Muscle layer of colon (tissue), 2 donors: ENCODE results near the gene EIF4EBP3.
A peak's percentile ranks its signal among the peaks of the same experiment; 100 is the strongest.

Source experiments
- H3K27ac ChIP-seq: one replicate; pipeline ENCODE4 v1.7.0; 2013; ENCODE audit warnings: low read depth, mild to moderate bottlenecking, low read length, moderate library complexity
- H3K27me3 ChIP-seq, 2 donors: one replicate each; pipeline ENCODE4 v1.7.0; 2013; ENCODE audit warnings: low read length in 2 of 2, mild to moderate bottlenecking in 2 of 2; ENCODE audit not compliant: insufficient read depth in 2 of 2, control insufficient read depth in 1 of 2
- H3K36me3 ChIP-seq: one replicate; pipeline ENCODE4 v1.7.0; 2013; ENCODE audit warnings: mild to moderate bottlenecking, low read length; ENCODE audit not compliant: insufficient read depth
- H3K4me1 ChIP-seq: one replicate; pipeline ENCODE4 v1.7.0; 2013; ENCODE audit warnings: mild to moderate bottlenecking, low read length; ENCODE audit not compliant: insufficient read depth
- H3K4me3 ChIP-seq, 2 donors: one replicate each; pipeline ENCODE4 v1.7.0; 2013; ENCODE audit warnings: low read length in 2 of 2, low read depth in 1 of 2, mild to moderate bottlenecking in 1 of 2, moderate library complexity in 1 of 2
- H3K9ac ChIP-seq: one replicate; pipeline ENCODE4 v1.7.0; 2013; ENCODE audit warnings: low read length
- H3K9me3 ChIP-seq: one replicate; pipeline ENCODE4 v1.7.0; 2013; ENCODE audit warnings: mild to moderate bottlenecking, low read length
- donor health status: abdominal sarcoma.
- donor health status: Adenocarcinoma of cecum.

The EIF4EBP3 gene

DNA sequence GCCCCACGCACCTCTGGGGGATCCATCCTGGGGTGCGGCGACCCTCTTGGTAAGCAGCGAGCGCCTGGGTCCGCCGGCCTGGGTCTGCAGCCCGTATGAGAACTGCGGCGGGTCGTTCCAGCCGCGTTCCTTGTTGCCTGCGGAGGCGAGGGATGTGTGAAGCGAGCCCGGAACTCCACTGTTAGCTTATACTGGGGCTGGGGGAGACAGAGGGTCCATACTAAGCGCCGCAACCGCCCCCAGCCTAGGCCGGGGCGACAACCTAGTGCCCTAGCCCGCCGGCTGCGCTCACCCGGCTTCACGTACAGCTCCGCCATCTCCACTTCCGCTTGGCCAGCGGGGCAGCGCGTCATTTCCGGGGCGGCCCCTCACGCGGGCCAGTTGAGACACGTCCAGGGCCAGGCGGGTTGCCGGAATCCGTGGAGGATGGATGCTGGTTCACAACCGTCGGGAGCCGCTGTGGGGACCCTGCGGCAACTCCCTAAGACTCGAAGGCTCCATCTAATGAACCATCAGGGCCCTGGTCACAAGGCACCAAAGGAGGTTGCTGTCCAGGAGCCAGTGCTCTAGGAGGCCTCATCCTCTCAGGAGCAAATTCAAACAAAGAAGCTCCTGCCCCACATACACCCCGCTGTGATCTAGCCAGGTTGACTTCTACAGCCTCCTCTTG, 9.8 kb downstream of the EIF4EBP3 start, which contains the start of gene SRA1:
SRA1 (minus strand) TSS at position 338 of the 670 bp plus-strand sequence; CDS start at position 317, 21 bp downstream.
- Histone ChIP-seq H3K9me3 (no peaks in the 10 kb centered on the region), H3K4me1 (peaks cover 20% of the 10 kb centered on the region), H3K27me3 (no peaks in the 10 kb centered on the region), H3K9ac (peak within 1 kb of the TSS; percentile 73), H3K27ac (peak within 1 kb of the TSS; percentile 94), H3K36me3 (peaks cover 20% of the 10 kb centered on the region), H3K4me3 (peak within 1 kb of the TSS; percentile 76 to 98)

DNA sequence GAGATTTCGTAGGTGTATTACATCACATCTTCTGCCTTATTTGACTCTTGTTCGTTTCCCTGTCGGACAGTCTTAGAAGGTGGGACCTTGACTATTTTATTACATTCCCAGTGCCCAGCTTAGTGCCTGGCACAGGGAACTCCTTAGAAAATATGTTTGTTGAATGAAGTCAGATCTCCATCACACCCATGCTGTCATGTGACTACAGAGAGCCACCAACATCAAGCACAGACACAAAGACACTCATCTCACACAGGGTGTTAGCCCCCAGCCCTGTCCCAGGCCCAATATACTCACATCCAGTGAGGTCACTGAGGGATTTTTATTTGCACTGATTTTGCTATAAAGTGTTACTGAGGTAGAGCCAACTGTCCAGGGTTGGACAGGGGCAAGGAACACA, 10.5 kb downstream of the EIF4EBP3 start:
- peak overlapping the region; percentile 94 for H3K27ac ChIP-seq
- no peaks in the 10 kb centered on the region for H3K27me3 ChIP-seq
- H3K9me3 ChIP-seq = no peaks in the 10 kb centered on the region
- H3K36me3 ChIP-seq = peaks cover 20% of the 10 kb centered on the region
- peak overlapping the region; percentile 76 to 98 for H3K4me3 ChIP-seq
- peaks cover 26% of the 10 kb centered on the region for H3K4me1 ChIP-seq
- H3K9ac ChIP-seq = peak overlapping the region; percentile 23

GRCh38 chr5:140558542-140558941, 11.1 kb downstream of the EIF4EBP3 start:
- H3K9me3 ChIP-seq = no peaks in the 10 kb centered on the region
- H3K9ac ChIP-seq = no peak overlapping the region
- H3K36me3 ChIP-seq = peaks cover 20% of the 10 kb centered on the region
- no peaks in the 10 kb centered on the region for H3K27me3 ChIP-seq
- H3K4me1 ChIP-seq = peaks cover 32% of the 10 kb centered on the region
- H3K27ac ChIP-seq = no peak overlapping the region
- no peak overlapping the region for H3K4me3 ChIP-seq

GRCh38 chr5:140560227-140560626, 12.8 kb downstream of the EIF4EBP3 start:
- Histone ChIP-seq H3K27me3 (no peaks in the 10 kb centered on the region), H3K36me3 (peaks cover 20% of the 10 kb centered on the region), H3K9me3 (no peaks in the 10 kb centered on the region), H3K4me3 (no peak overlapping the region), H3K4me1 (peaks cover 40% of the 10 kb centered on the region), H3K9ac (no peak overlapping the region), H3K27ac (no peak overlapping the region)

- Histone ChIP-seq H3K4me3 (no peak overlapping the region), H3K4me1 (peaks cover 42% of the 10 kb centered on the region), H3K27me3 (no peaks in the 10 kb centered on the region), H3K27ac (no peak overlapping the region), H3K9me3 (no peaks in the 10 kb centered on the region), H3K36me3 (peaks cover 31% of the 10 kb centered on the region), H3K9ac (no peak overlapping the region)
These were observed 14.5 kb downstream of the EIF4EBP3 start for GRCh38 chr5:140561753-140562523.

- H3K4me3 ChIP-seq = peak overlapping the region; percentile 53 to 94
- H3K36me3 ChIP-seq = peaks cover 48% of the 10 kb centered on the region
- peak overlapping the region; percentile 90 for H3K27ac ChIP-seq
- H3K9ac ChIP-seq = peak overlapping the region; percentile 92
- H3K4me1 ChIP-seq = peaks cover 45% of the 10 kb centered on the region
- H3K9me3 ChIP-seq = no peaks in the 10 kb centered on the region
- H3K27me3 ChIP-seq = no peaks in the 10 kb centered on the region
These were observed 16.1 kb downstream of the EIF4EBP3 start for GRCh38 chr5:140563596-140563995.

GRCh38 chr5:140564196-140565023, 16.9 kb downstream of the EIF4EBP3 start, which contains the start of the genes APBB3 and SLC35A4:
TSS of gene APBB3 (minus strand) at chr5:140564598. CDS start at chr5:140564245, 353 bp downstream.
TSS of gene SLC35A4 (plus strand) at chr5:140564828. CDS start at chr5:140567170, 2,342 bp downstream.
- Histone ChIP-seq H3K27me3 (no peaks in the 10 kb centered on the region), H3K36me3 (peaks cover 44% of the 10 kb centered on the region), H3K4me3 (peak within 1 kb of the TSS; percentile 53 to 94), H3K4me1 (peaks cover 45% of the 10 kb centered on the region), H3K9me3 (no peaks in the 10 kb centered on the region), H3K9ac (peak within 1 kb of the TSS; percentile 92), H3K27ac (peak within 1 kb of the TSS; percentile 90)

DNA sequence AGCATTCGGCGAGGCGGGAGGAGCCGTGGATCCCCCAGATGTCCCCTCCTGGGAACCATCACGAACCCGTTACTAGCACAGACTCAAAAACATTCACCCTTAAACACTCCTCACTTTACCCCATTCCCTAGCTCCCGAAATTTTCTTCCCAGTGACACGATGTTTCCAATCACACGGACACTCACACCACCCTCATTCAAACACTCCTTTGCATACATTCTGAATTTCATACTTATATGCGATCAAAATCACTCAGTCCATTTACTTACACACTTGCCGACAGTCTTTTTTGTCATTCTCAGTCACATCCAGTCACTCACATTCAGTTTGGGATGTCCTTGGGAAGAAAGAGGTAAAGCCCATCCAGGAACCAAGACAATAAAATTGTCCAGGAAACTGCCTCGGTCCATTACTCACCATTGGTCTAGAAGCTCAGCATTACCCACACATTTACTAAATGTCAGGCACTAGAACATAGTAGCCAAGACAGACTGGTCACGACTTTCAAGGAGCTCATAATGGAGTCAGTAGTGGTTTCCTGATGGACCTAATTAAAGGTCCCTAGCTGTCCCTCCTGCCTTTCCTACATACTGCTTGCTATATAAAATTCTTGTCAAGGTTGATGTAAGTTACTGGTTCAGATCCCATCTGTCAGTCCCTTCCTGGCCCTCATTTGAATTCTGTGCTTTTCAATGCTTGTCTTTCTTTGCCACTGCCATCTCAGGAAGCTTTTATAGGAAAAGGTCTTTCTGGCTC, 17.7 kb downstream of the EIF4EBP3 start:
- H3K4me1 ChIP-seq = peaks cover 45% of the 10 kb centered on the region

DNA sequence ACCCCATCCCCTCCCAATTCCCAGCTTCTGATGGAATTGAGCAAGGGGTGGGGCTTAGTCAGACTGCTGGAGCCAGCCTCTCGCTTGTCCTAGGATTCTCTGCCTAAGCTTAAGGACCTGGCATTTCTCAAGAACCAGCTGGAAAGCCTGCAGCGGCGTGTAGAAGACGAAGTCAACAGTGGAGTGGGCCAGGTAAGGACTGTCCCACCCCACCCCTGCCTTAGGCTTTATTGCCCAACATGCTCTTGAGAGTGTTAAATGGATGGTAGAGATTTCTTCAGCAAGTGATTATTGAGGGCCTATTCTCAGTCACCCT, 18.3 kb downstream of the EIF4EBP3 start:
- Histone ChIP-seq H3K4me3 (peak overlapping the region; percentile 53 to 94), H3K9me3 (no peaks in the 10 kb centered on the region), H3K4me1 (peaks cover 45% of the 10 kb centered on the region), H3K27me3 (no peaks in the 10 kb centered on the region), H3K9ac (no peak overlapping the region), H3K27ac (no peak overlapping the region), H3K36me3 (peaks cover 48% of the 10 kb centered on the region)

More for the DNA sequence above, 17.7 kb downstream of the EIF4EBP3 start:
- peak overlapping the region; percentile 67 for H3K27ac ChIP-seq
- H3K27me3 ChIP-seq = no peaks in the 10 kb centered on the region
- H3K36me3 ChIP-seq = peaks cover 43% of the 10 kb centered on the region
- H3K9me3 ChIP-seq = no peaks in the 10 kb centered on the region
- peak overlapping the region; percentile 53 to 94 for H3K4me3 ChIP-seq
- peak overlapping the region; percentile 92 for H3K9ac ChIP-seq

DNA sequence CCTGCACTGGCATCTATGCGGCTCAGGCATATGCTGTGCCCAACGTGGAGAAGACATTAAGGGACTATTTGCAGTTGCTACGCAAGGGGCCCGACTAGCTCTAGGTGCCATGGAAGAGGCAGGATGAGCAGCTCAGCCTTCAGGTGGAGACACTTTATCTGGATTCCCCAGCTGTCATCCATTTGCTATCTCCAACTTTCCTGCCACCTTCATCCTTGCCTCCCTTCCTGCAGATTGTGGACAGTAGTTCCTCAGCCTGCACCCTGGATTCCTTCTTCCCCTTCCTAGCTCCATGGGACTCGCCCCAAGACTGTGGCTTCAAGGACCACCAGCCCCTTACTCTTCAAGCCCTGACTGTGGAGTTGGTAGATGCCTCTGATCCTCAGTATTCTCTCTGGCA, 19.2 kb downstream of the EIF4EBP3 start:
- peaks cover 41% of the 10 kb centered on the region for H3K36me3 ChIP-seq
- no peak overlapping the region for H3K4me3 ChIP-seq
- no peak overlapping the region for H3K9ac ChIP-seq
- no peak overlapping the region for H3K27ac ChIP-seq
- H3K9me3 ChIP-seq = no peaks in the 10 kb centered on the region
- peaks cover 45% of the 10 kb centered on the region for H3K4me1 ChIP-seq
- no peaks in the 10 kb centered on the region for H3K27me3 ChIP-seq
